Measurements from ENCODE around the gene MYBBP1A.

DNA sequence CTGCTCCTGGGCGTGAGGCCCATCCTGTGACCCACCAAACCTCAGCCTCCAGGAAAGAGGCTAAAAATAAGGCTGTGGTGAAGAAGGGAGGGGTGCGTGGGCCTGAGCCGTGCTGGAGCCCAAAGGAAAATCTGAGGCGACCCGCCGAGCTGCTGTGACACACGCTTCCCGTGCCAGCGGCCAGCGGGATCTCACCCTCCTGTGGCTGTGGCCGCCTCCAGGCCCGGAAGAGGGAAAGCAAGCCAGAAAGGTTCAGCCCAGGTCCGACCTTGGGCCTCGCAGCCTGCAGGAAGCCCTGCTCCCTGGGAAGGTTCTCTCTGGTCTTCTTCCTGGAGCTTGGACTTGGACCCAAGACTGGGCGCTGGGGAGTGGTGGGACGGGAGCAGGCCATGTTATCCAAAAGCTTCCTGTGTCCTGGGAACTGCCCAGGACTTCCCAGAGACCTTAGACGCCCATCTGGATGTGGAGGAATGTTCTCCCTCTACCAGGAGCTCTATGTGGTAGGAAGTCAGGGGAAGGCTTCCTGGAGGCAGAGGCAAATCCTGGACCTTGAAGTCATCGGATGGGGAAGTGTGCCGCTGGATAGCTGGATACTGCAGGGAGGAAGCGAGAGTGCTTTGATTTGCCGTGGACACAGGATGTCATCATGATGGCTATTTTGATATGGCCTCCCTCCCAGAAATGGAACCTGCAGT is 45.1 kb downstream of the MYBBP1A start:
- TF ChIP-seq ARNTL (CRISPR knock-in tag; IDR thresholded peaks at IDR 0.05; ENCODE audit: borderline replicate concordance, low read depth) (no peak), ZFP3 (CRISPR knock-in tag; IDR thresholded peaks at IDR 0.05) (no peak)
- TF ChIP-seq, protein P1, sequence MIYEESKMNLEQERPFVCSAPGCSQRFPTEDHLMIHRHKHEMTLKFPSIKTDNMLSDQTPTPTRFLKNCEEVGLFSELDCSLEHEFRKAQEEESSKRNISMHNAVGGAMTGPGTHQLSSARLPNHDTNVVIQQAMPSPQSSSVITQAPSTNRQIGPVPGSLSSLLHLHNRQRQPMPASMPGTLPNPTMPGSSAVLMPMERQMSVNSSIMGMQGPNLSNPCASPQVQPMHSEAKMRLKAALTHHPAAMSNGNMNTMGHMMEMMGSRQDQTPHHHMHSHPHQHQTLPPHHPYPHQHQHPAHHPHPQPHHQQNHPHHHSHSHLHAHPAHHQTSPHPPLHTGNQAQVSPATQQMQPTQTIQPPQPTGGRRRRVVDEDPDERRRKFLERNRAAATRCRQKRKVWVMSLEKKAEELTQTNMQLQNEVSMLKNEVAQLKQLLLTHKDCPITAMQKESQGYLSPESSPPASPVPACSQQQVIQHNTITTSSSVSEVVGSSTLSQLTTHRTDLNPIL (CRISPR knock-in tag; IDR thresholded peaks at IDR 0.05; ENCODE audit: low read depth), result no peak
